HEK293 (cell line): Measurements from ENCODE around the gene MGLL.

Experiments
- CTCF ChIA-PET: fragments of 350-600 bp; formaldehyde crosslinking; extraction: SDS; loops from one replicate; lab custom pipeline; 2021; ENCODE audit warnings: antibody characterized with exemption; lab: Yijun Ruan, JAX
- POLR2A ChIA-PET: fragments of 300-600 bp; formaldehyde crosslinking; extraction: SDS; loops from one replicate; lab custom pipeline; 2020; ENCODE audit warnings: antibody characterized with exemption, inconsistent platforms; lab: Yijun Ruan, JAX
- H3K27ac ChIP-seq: fragments of 200-500 bp; sonication (Bioruptor generic); 2 replicates; pipeline ENCODE4 v1.5.1; 2014; ENCODE audit warnings: low read depth, low read length, control low read depth, inconsistent platforms; ENCODE audit errors: extremely low read depth
- H3K36me3 ChIP-seq, 2 experiments: fragments of 200-500 bp in 1 of 2; sonication (Bioruptor generic) in 1 of 2; 1 replicate in 1 of 2; 2 replicates in 1 of 2; pipeline ENCODE4 v1.5.1; 2014 to 2017; ENCODE audit warnings: inconsistent platforms in 2 of 2, low read length in 2 of 2; ENCODE audit not compliant: control insufficient read depth in 2 of 2, insufficient read depth in 1 of 2
- H3K4me1 ChIP-seq: fragments of 200-500 bp; sonication (Bioruptor generic); 2 replicates; pipeline ENCODE4 v1.5.1; 2014; ENCODE audit warnings: mild to moderate bottlenecking, low read length, inconsistent platforms; ENCODE audit not compliant: control insufficient read depth, insufficient read depth
- H3K4me3 ChIP-seq: 2 replicates; pipeline ENCODE4 v1.5.1; 2011; ENCODE audit warnings: low read depth, mild to moderate bottlenecking, control low read depth, low read length, moderate library complexity
- H3K9me3 ChIP-seq: fragments of 200-500 bp; sonication (Bioruptor generic); 2 replicates; pipeline ENCODE4 v1.5.1; 2014; ENCODE audit warnings: low read depth, low read length, inconsistent platforms; ENCODE audit not compliant: control insufficient read depth, insufficient read depth
- BCL11A ChIP-seq: fragments of 450-650 bp; formaldehyde crosslinking; IDR thresholded peaks from 2 replicates; pipeline ENCODE4 v1.5.1; 2016; ENCODE audit warnings: low read depth, missing biosample characterization, missing genetic modification characterization
- MZF1 ChIP-seq: fragments of 450-650 bp; formaldehyde crosslinking; IDR thresholded peaks from 2 replicates; pipeline ENCODE4 v1.5.1; 2017; ENCODE audit warnings: missing biosample characterization, missing genetic modification characterization, borderline replicate concordance
- SCRT2 ChIP-seq: fragments of 450-650 bp; formaldehyde crosslinking; IDR thresholded peaks from 2 replicates; pipeline ENCODE4 v1.5.1; 2016; ENCODE audit warnings: missing biosample characterization, missing genetic modification characterization
- YY2 ChIP-seq: fragments of 450-650 bp; formaldehyde crosslinking; IDR thresholded peaks from 2 replicates; pipeline ENCODE4 v1.5.1; 2016; ENCODE audit warnings: missing biosample characterization, missing genetic modification characterization
- ZBTB17 ChIP-seq: fragments of 450-650 bp; formaldehyde crosslinking; IDR thresholded peaks from 2 replicates; pipeline ENCODE4 v1.5.1; 2016; ENCODE audit warnings: missing biosample characterization, missing genetic modification characterization
- ZFP3 ChIP-seq: fragments of 450-650 bp; formaldehyde crosslinking; IDR thresholded peaks from 2 replicates; pipeline ENCODE4 v1.5.1; 2016; ENCODE audit warnings: low read depth, missing biosample characterization, missing genetic modification characterization
- ZNF132 ChIP-seq: fragments of 450-650 bp; formaldehyde crosslinking; IDR thresholded peaks from 2 replicates; pipeline ENCODE4 v1.5.1; 2017; ENCODE audit warnings: missing biosample characterization, missing genetic modification characterization, borderline replicate concordance
- ZNF175 ChIP-seq: fragments of 450-650 bp; formaldehyde crosslinking; IDR thresholded peaks from 2 replicates; pipeline ENCODE4 v1.5.1; 2016; ENCODE audit warnings: missing biosample characterization, missing genetic modification characterization
- ZNF324 ChIP-seq: fragments of 450-650 bp; formaldehyde crosslinking; IDR thresholded peaks from 2 replicates; pipeline ENCODE4 v1.5.1; 2016; ENCODE audit warnings: missing biosample characterization, missing genetic modification characterization
- ZNF335 ChIP-seq: fragments of 450-650 bp; formaldehyde crosslinking; conservative IDR thresholded peaks from 2 replicates; pipeline ENCODE4 v1.5.1; 2016; ENCODE audit warnings: missing biosample characterization, missing genetic modification characterization
- ZNF37A ChIP-seq: fragments of 450-650 bp; IDR thresholded peaks from 2 replicates; pipeline ENCODE4 v1.5.1; 2018; ENCODE audit warnings: missing biosample characterization, missing genetic modification characterization
- ZNF394 ChIP-seq: fragments of 450-650 bp; formaldehyde crosslinking; IDR thresholded peaks from 2 replicates; pipeline ENCODE4 v1.5.1; 2016; ENCODE audit warnings: missing biosample characterization, missing genetic modification characterization, mild to moderate bottlenecking, moderate library complexity, borderline replicate concordance
- ZNF426 ChIP-seq: fragments of 450-650 bp; formaldehyde crosslinking; IDR thresholded peaks from 2 replicates; pipeline ENCODE4 v1.5.1; 2017; ENCODE audit warnings: missing biosample characterization, missing genetic modification characterization, mild to moderate bottlenecking, inconsistent platforms, moderate library complexity
- ZNF510 ChIP-seq: fragments of 450-650 bp; formaldehyde crosslinking; IDR thresholded peaks from 2 replicates; pipeline ENCODE4 v1.5.1; 2018; ENCODE audit warnings: mild to moderate bottlenecking, missing genetic modification characterization, missing biosample characterization; ENCODE audit not compliant: insufficient replicate concordance
- ZNF621 ChIP-seq: fragments of 450-650 bp; formaldehyde crosslinking; IDR thresholded peaks from 2 replicates; pipeline ENCODE4 v1.5.1; 2017; ENCODE audit warnings: missing biosample characterization, missing genetic modification characterization
- ZNF623 ChIP-seq: fragments of 450-650 bp; formaldehyde crosslinking; IDR thresholded peaks from 2 replicates; pipeline ENCODE4 v1.5.1; 2016; ENCODE audit warnings: missing biosample characterization, missing genetic modification characterization
- TF ChIP-seq, protein P1 (sequence below): fragments of 450-650 bp; IDR thresholded peaks from 2 replicates; pipeline ENCODE4 v1.5.1; 2018; ENCODE audit warnings: missing biosample characterization, mild to moderate bottlenecking, missing genetic modification characterization
- TF ChIP-seq, protein P2 (sequence below): fragments of 450-650 bp; formaldehyde crosslinking; IDR thresholded peaks from 2 replicates; pipeline ENCODE4 v1.5.1; 2016; ENCODE audit warnings: missing biosample characterization, missing genetic modification characterization
- TF ChIP-seq, protein P3 (sequence below): fragments of 450-650 bp; formaldehyde crosslinking; IDR thresholded peaks from 2 replicates; pipeline ENCODE4 v1.5.1; 2016; ENCODE audit warnings: missing biosample characterization, missing genetic modification characterization
- TF ChIP-seq, protein P4 (sequence below): fragments of 450-650 bp; formaldehyde crosslinking; IDR thresholded peaks from 2 replicates; pipeline ENCODE4 v1.5.1; 2016; ENCODE audit warnings: missing biosample characterization, missing genetic modification characterization
- TF ChIP-seq, protein P5 (sequence below): fragments of 450-650 bp; formaldehyde crosslinking; IDR thresholded peaks from 2 replicates; pipeline ENCODE4 v1.5.1; 2016; ENCODE audit warnings: missing biosample characterization, missing genetic modification characterization, low read depth
- TF ChIP-seq, protein P6 (sequence below): fragments of 450-650 bp; formaldehyde crosslinking; IDR thresholded peaks from 2 replicates; pipeline ENCODE4 v1.5.1; 2017; ENCODE audit warnings: missing biosample characterization, mild to moderate bottlenecking, missing genetic modification characterization, moderate library complexity

The MGLL gene

DNA sequence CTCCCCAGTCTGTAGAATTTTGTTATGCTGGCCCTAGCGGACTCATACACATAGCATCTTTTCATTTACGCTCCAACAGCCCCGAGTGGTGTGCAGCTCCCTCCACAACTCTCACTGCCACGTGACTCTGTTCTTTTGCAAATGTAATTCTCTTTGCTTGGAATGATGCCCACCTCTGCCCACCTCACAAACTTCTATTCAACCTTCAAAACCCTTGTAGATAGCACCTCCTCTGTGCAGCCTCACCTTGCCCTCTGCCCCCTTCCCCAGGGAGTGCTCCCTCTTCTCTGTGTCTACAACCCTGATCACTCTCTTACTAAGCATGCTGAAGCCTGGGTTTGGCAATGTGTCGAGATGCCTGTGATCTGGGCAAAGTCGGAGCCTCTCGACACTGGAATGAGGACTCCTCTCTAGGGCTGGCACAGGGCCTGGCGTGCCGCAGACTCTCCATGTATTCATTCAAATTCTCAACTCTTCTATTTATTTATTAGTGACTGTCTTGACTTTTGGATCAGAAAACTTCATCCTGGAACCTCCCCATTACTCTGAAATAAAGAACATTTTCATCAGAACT is 73.5 kb downstream of the MGLL start:
- POLR2A ChIA-PET, result no interaction called here
- CTCF ChIA-PET, result no interaction called here
- Histone ChIP-seq H3K27ac (no peak overlapping the region), H3K4me1 (0 out of 2 replicates have a peak, but pooled peaks cover 2% of the 10 kb centered on the region), H3K36me3 (no peaks in the 10 kb centered on the region)
- TF ChIP-seq ZFP3 (tag by site-specific recombination), result peak; percentile 56
- TF ChIP-seq YY2 (tag by site-specific recombination), result no peak
- TF ChIP-seq, all 188 proteins: peak for 1
- Histone ChIP-seq H3K4me3 (no peak overlapping the region), H3K9me3 (no peaks in the 10 kb centered on the region)

DNA sequence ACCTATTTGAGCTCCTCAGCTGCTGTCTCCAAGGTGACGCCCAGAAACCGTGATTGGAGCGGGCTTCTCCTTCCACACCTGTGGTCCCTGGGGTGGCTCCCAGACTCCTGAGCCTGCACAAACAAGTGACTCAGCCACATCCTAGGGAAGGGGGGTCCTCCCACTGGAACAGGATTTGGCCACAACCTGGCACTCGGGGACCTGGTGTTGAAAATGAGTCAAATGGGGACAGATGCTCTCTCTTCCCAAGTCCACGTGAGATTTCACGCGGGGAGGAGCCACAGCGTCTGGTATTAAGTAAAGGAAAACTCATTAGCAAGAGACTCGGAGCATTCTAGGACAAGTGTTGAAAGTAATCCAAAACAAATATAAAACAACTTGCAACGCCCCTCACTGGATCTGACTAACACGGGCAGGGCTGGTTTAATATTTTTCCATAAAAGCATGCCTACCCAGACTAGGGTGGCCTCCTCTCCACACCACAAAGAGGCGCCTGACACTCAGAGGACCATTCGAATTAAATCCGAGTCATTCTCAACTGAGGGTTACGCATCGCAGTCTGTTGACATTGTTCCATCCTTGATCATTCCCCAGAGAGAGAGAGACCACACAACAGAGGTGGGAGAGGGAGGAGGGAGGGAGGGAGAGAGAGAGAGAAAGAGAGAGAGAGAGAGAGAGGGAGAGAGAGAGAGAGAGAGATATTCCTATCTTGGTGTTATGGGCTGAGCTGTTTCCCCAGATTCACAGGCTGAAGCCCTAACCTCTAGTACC is 74.4 kb downstream of the MGLL start:
- POLR2A ChIA-PET, result no interaction called here
- no peak overlapping the region for H3K27ac ChIP-seq
- 0 out of 2 replicates have a peak, but pooled peaks cover 2% of the 10 kb centered on the region for H3K4me1 ChIP-seq
- no peak overlapping the region for H3K4me3 ChIP-seq
- no peaks in the 10 kb centered on the region for H3K9me3 ChIP-seq
- CTCF ChIA-PET, result no interaction called here
- no peaks in the 10 kb centered on the region for H3K36me3 ChIP-seq
- TF ChIP-seq ZNF324 (tag by site-specific recombination) (no peak), ZNF335 (tag by site-specific recombination) (0 out of 2 replicates have a peak, but pooled peaks have one; percentile 24), ZNF426 (tag by site-specific recombination) (no peak), ZNF510 (tag by site-specific recombination) (no peak), SCRT2 (no peak), ZNF37A (tag by site-specific recombination) (no peak), ZNF175 (tag by site-specific recombination) (no peak), MZF1 (tag by site-specific recombination) (no peak), ZBTB17 (no peak), ZNF394 (tag by site-specific recombination) (no peak), ZNF132 (no peak), BCL11A (no peak), ZNF621 (no peak), ZNF623 (no peak)
- TF ChIP-seq, protein P1, sequence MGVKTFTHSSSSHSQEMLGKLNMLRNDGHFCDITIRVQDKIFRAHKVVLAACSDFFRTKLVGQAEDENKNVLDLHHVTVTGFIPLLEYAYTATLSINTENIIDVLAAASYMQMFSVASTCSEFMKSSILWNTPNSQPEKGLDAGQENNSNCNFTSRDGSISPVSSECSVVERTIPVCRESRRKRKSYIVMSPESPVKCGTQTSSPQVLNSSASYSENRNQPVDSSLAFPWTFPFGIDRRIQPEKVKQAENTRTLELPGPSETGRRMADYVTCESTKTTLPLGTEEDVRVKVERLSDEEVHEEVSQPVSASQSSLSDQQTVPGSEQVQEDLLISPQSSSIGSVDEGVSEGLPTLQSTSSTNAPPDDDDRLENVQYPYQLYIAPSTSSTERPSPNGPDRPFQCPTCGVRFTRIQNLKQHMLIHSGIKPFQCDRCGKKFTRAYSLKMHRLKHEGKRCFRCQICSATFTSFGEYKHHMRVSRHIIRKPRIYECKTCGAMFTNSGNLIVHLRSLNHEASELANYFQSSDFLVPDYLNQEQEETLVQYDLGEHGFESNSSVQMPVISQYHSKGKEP (tag by site-specific recombination), result no peak
- TF ChIP-seq, protein P2, sequence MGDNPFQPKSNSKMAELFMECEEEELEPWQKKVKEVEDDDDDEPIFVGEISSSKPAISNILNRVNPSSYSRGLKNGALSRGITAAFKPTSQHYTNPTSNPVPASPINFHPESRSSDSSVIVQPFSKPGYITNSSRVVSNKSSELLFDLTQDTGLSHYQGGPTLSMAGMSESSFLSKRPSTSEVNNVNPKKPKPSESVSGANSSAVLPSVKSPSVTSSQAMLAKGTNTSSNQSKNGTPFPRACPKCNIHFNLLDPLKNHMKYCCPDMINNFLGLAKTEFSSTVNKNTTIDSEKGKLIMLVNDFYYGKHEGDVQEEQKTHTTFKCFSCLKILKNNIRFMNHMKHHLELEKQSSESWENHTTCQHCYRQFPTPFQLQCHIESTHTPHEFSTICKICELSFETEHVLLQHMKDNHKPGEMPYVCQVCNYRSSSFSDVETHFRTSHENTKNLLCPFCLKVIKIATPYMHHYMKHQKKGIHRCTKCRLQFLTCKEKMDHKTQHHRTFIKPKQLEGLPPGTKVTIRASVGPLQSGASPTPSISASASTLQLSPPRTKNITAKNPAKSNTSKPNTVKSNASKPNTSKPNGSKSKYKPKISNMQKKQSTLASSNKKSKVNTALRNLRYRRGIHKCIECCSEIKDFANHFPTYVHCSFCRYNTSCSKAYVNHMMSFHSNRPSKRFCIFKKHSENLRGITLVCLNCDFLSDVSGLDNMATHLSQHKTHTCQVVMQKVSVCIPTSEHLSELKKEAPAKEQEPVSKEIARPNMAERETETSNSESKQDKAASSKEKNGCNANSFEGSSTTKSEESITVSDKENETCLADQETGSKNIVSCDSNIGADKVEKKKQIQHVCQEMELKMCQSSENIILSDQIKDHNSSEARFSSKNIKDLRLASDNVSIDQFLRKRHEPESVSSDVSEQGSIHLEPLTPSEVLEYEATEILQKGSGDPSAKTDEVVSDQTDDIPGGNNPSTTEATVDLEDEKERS (tag by site-specific recombination), result no peak
- TF ChIP-seq, protein P3, sequence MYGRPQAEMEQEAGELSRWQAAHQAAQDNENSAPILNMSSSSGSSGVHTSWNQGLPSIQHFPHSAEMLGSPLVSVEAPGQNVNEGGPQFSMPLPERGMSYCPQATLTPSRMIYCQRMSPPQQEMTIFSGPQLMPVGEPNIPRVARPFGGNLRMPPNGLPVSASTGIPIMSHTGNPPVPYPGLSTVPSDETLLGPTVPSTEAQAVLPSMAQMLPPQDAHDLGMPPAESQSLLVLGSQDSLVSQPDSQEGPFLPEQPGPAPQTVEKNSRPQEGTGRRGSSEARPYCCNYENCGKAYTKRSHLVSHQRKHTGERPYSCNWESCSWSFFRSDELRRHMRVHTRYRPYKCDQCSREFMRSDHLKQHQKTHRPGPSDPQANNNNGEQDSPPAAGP (tag by site-specific recombination), result peak; percentile 61; the same call in 1 of the 2 replicates
- TF ChIP-seq, protein P4, sequence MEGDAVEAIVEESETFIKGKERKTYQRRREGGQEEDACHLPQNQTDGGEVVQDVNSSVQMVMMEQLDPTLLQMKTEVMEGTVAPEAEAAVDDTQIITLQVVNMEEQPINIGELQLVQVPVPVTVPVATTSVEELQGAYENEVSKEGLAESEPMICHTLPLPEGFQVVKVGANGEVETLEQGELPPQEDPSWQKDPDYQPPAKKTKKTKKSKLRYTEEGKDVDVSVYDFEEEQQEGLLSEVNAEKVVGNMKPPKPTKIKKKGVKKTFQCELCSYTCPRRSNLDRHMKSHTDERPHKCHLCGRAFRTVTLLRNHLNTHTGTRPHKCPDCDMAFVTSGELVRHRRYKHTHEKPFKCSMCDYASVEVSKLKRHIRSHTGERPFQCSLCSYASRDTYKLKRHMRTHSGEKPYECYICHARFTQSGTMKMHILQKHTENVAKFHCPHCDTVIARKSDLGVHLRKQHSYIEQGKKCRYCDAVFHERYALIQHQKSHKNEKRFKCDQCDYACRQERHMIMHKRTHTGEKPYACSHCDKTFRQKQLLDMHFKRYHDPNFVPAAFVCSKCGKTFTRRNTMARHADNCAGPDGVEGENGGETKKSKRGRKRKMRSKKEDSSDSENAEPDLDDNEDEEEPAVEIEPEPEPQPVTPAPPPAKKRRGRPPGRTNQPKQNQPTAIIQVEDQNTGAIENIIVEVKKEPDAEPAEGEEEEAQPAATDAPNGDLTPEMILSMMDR (tag by site-specific recombination), result no peak
- TF ChIP-seq, protein P5, sequence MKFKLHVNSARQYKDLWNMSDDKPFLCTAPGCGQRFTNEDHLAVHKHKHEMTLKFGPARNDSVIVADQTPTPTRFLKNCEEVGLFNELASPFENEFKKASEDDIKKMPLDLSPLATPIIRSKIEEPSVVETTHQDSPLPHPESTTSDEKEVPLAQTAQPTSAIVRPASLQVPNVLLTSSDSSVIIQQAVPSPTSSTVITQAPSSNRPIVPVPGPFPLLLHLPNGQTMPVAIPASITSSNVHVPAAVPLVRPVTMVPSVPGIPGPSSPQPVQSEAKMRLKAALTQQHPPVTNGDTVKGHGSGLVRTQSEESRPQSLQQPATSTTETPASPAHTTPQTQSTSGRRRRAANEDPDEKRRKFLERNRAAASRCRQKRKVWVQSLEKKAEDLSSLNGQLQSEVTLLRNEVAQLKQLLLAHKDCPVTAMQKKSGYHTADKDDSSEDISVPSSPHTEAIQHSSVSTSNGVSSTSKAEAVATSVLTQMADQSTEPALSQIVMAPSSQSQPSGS (tag by site-specific recombination), result no peak
- TF ChIP-seq, protein P6, sequence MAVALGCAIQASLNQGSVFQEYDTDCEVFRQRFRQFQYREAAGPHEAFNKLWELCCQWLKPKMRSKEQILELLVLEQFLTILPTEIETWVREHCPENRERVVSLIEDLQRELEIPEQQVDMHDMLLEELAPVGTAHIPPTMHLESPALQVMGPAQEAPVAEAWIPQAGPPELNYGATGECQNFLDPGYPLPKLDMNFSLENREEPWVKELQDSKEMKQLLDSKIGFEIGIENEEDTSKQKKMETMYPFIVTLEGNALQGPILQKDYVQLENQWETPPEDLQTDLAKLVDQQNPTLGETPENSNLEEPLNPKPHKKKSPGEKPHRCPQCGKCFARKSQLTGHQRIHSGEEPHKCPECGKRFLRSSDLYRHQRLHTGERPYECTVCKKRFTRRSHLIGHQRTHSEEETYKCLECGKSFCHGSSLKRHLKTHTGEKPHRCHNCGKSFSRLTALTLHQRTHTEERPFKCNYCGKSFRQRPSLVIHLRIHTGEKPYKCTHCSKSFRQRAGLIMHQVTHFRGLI (tag by site-specific recombination), result no peak
